NCI-H2227 (cell line): Measurements from ENCODE around the gene RNF220.
"Not testable (repeated sequence)": the region's sequence is repeated elsewhere in the genome, so short reads cannot be mapped to it uniquely, and the experiment has no call there.

Experiments used
- DNase-seq: peaks from one replicate; lab custom pipeline; 2025; ENCODE audit not compliant: unreplicated experiment; lab: John Stamatoyannopoulos, UW

The RNF220 gene

DNA sequence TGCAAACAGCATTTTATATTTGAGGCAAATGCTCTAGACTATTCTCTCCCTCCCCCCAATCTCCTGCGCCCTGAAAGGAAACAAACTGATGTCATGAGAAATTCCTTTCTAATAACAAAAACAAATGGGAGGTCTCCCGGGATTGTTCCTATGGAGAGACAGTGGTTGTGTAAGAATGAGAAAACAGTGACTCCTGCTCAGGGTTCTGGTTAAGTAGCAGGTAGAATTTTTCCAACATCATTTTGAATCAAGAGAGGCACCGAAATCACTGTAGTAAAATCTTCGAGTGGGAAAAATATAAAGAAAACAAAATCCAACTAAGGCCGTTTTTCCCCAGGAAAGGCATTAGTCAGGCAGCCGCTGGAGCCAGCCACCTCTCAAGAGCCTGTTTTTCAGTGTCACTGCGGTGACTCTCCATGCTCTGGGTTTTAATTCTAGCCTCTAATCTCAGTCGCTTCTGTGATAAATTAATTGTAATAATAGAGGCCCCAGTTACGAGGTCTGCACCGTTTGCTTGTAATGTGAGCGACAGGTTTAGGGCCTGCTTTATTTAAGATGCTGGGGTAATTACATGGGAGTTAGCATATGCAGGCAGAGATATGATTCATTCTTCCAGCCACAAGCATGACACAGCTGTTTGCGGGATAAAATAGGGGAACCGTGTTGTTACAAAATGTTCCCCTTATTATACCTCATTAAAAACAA is 80.3 kb downstream of the RNF220 start:
- peak; percentile 36 for DNase-seq

- no peak for DNase-seq
Observed at GRCh38 chr1:44485934-44486460, 80.9 kb downstream of the RNF220 start.

DNA sequence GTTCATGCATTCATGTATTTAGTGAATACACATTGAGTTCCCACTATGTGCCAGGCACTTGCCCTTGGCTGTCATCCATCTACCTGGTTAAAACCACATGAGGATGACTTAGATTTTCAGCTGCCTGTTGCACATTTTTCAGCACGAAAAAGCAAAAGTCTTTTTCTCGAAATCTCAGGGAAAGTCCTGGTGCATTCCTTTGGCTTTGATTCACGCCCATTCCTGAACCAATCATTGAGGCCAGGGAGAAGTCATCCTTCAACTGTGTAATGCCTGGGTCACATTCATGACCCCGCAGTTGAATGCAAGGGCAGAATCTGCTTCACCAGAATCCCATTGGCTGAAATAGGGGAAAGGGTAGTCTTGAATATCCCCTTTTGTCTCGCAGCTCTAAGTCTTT is 84.4 kb downstream of the RNF220 start:
- no peak for DNase-seq

DNA sequence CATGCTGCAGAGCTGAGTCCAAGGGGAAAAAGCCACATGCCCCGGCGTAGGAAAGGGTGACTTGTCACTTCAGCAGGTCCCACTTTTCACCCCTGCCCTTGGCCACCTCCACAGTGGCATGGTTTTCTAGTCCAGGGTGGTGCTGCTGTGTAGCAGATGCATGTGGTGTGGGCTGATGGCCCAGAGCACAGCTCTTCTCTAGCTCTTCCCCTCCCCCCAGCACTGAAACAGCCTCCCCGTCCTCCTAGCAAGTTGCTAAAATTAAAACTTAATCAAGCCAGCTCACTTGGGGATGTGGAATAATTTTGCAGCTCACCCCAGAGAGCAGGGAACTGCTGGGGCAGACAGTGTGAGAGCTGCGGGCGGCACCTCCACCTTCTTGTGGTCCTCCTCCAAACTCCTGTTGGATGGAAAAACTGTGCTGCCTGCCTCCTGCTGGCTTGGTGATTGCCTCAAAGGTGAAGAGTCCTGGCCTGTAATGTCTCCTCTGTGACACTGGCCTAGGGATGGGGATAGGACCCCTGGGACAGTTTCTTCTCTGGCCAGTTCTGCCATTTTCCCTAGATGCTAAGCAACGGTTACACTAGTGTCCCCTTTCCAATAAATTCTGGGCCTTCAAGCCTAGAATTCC is 91.6 kb downstream of the RNF220 start:
- DNase-seq = no peak

- DNase-seq = no peak
Observed at GRCh38 chr1:44497422-44498170, 92.5 kb downstream of the RNF220 start.

- no peak for DNase-seq
Observed at GRCh38 chr1:44499306-44499705, 94.3 kb downstream of the RNF220 start.

DNA sequence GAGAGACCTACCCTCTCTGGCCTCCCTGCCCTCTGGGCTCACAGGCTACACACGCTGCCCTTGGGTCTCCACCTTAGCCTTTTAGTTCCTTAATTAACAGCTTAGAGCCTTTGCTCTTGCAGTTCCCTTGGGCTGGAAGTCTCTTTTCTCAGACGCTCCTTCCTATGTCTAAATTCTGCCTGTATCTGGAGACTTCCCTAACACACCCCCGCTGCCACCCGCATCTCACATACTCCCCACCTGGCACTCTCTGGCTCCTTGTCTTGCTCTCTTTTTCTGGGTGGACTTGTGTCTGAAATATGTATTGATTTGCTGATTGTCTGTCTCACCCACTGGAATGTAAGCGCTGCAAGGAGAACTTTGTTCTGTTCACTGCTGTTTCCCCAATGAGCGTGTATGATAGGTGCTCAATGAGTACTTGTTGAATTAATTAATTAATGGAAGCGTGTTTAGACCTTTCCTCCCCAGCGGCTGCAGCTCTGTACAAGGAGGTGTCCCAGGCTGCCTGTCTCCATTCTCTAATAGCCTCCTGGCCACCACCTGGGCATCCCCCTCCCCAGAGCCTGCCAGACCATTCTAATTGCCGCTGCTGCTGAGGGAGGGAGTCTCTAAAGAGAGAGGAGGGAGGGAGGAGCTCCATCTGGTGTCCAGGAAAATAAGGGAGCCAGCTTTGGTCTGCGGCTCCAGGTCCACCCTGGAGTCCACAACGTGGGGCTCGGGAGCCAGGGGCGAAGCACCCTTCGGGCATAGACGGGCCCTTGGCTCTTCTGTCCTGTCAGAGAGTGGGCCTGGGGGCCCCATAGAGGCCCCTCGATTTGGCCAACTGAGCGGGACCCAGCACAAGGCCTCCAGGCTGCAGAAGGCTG is 95.4 kb downstream of the RNF220 start:
- DNase-seq = peak; percentile 80

- DNase-seq = peak; percentile 68
Observed at GRCh38 chr1:44501047-44501890, 96.2 kb downstream of the RNF220 start.

DNA sequence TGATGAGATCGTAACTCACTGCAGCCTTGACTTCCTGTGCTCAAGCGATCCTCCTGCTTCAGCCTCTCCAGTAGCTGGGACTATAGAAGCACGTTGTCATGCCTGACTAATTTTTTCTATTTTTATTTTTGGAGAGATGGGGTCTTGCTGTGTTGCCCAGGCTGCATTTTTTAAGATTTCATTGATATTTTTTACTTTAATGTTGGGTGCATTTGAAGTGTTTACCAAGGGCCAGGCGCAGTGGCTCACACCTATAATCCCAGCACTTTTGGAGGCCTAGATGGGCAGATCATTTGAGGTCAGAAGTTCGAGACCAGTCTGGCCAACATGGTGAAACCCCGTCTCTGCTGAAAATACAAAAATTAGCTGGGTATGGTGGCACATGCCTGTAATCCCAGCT is 97.8 kb downstream of the RNF220 start:
- not testable (repeated sequence) for DNase-seq

DNA sequence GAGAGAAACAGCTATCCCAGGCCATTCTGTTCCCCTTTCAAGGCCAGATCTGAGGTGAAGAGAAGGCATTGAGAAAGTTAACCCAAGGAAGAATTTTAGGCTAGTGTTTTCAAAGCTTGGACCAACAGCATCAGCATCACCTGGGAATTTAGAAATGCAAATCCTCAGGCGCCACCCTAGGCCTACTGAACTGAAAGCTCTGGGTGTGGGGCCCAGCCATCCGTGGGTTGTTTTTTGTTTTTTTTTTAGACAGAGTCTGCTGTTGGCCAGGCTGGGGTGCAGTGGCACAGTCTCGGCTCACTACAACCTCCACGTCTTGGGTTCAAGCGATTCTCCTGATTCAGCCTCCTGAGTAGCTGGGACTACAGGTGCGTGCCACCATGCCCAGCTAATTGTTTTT is 98.6 kb downstream of the RNF220 start:
- no peak for DNase-seq

- peak; percentile 44 for DNase-seq
Observed at GRCh38 chr1:44505210-44505993, 100.3 kb downstream of the RNF220 start.

DNA sequence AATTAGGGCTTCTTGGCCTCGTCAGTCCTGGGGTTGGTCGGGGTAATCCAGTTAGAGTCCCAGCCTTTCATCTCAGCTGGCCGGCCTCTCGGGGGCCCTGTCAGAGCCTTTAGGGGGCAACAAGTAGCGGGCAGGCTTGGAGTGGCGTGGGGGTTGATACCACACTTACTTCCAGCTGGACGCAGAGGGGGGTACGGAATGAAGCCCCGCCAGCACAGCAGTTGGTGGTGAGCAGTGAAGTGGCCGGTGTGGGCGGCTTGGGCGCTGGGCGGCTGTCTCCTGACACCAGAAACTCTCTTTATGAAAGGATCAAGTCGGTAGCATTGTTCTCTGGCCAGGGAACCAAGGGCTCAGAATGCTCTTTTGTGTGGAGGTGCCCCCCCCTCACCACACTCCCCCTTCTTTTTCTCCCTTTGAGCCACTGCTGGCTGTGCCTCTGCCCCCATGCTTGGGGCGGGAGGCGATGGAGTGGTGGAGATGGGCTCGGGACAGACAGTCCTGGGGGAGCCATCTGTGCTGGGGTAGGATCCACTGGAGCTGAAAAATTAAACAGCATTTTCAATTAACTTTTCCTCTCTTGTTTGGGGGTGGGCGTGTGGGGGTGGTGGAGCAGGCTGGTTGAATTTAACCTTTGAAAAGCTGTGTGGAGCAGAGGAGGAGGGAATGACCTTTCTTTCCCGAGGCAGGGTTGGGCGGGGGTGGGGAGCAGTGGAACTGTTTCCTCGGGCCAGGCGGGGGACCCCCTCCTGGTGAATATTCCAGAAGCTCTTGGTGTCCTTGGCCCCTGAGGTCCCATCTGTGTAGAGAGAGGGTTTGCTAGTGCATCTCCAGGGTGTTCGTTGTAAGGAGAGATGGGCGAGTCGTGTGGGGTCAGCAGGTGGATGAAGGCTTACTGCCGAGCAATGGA is 102.7 kb downstream of the RNF220 start:
- peak; percentile 15 for DNase-seq

GRCh38 chr1:44508397-44508745 is 103.3 kb downstream of the RNF220 start:
- DNase-seq = no peak

DNA sequence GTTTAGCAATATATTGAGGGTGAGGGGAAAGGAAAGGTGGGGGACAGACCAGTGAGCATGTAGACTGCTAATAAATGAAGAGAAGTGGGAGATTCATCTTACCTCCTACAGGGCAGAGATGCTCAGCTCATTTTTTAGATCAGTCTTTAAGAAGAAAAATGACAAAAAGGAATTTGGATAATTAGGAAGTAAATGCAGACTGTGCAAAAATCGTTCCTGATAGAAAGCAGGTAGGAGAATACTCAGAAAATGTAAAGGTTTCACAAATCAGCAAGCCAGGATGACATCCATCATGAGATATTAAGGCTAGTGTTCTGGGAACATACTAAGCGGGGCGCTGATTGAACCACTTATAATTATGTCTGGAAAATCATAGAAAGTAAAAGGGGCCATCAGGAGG is 106.3 kb downstream of the RNF220 start:
- no peak for DNase-seq

- peak; percentile 41 for DNase-seq
Observed at GRCh38 chr1:44511769-44512168, 106.7 kb downstream of the RNF220 start.

GRCh38 chr1:44512313-44512885 is 107.3 kb downstream of the RNF220 start:
- peak; percentile 25 for DNase-seq

DNA sequence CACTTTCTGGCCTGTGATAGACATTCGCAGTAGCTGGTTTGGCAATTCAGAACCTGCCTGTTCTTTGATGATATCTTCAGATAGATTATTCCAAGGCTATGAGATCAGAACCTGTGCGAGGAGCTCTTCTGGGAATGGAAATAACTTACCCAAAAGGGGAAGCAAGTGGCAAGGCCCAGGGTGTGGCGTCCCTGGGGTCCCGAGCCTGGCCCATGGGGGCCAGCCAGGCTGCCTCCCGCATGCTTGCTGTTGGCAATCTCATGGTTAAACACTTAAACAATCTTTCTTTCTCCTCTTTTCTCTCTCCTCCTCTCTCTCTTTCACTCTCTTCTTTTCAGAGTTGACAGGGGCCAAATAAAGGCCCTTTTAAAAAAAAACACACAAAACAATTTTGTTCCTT is 108.1 kb downstream of the RNF220 start:
- DNase-seq = no peak

- DNase-seq = no peak
Observed at GRCh38 chr1:44514673-44515072, 109.6 kb downstream of the RNF220 start.
